Stimulated activated CD4-positive, alpha-beta T cell treated with anti-CD3 and anti-CD28 coated beads, Interleukin-4, amount 100 ng/mL, for 1 hour (primary cell): ENCODE measurements around the gene ACTA2.

Source experiments
- DNase-seq: peaks from one replicate; pipeline ENCODE4 v3.0.0-alpha.2; 2020

The ACTA2 gene

DNA sequence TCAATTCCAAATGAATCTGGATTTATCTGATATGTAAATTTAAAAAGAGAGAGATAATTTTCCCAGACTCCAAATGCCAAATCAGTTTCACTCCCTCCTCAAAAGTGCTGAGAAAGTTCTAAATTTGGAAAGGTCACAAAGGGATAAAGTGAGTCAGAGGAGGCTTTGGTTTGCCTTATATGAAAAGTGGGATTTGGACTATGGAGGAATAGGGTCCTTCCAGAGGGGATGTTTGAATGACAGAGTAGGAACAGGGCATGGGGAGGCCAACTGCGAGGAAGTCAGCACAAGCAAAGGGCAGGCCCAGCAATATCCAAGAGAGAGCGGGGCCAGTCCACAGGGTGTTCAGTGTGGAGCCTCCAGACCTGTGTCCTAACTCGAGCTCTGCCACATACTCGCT is 28.2 kb upstream of the ACTA2 start:
- DNase-seq = no peak

DNA sequence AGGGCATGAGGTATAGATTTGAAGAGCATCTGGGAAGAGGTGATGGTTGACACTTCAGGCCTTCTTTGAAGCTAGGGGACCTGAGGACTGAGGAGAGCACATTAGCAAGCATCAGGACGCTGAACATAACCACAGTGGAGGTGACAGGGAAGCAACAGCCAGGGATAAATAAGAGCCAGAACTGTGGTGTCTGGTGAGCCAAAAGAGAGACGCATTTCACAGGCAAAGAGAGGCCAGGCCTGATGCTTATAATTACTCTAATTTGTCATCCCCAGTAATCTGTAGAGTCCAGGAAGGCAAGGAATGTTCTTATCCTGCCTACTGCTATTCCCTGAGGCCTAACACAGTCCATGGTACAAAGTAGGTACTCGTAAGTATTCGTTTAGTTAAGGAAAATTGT is 27.7 kb upstream of the ACTA2 start:
- no peak for DNase-seq

DNA sequence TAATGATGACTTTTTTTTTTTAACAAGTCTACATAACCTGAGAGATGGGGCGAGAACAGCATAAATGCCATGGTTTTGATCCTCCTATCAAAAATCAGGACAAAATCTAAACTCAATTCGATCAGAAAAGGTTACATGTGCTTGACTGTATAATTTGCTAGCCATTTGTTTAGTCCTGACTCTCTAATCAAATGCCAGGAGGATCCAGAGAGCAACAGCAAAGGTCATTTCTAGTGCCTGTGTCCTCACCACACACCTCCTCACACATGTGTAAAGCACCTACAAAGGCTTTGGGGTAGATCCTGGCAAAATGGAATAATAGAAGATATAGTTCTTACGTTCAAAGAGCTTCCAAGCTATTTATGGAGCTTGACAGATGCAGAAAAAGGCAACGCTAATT is 27.0 kb upstream of the ACTA2 start:
- no peak for DNase-seq

DNA sequence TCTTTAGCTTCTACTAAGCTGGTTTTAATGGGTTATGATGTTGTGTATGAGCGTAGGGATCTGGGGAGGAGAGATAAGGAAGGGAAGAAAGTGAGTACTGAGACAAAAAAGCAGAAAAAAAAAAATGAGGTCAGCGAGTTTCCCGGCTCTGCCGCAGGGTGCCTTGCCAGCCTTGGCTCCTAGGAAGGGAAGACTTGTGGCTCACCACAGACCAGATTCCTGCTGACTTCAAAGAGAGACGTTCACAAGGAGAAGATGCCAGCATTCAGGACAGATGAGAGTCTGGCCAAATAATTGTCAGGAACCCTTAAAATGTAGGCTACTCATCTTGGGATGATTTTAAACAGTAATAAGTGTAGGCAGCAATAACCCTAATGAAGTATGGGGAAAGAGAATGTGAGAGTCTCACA is 26.6 kb upstream of the ACTA2 start:
- DNase-seq = no peak

DNA sequence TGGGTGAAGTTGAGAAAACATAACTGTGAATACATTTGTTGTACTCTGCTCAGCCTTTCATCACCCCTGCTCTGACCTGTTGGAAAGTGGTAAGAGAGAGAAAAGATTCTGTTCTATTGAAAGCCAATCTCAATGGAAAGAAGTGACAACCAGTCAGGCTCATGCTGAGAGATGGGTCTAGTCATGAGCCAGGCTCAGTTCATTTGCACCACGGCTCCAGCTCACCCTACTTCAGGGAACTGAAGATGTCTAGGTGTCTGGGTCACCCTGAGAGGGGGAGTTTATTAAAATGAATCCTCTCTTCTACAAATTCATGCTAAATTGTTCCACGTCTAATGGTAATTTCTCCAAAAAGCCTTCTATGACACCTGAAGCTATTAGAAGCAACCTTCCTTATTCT is 25.9 kb upstream of the ACTA2 start:
- no peak for DNase-seq

DNA sequence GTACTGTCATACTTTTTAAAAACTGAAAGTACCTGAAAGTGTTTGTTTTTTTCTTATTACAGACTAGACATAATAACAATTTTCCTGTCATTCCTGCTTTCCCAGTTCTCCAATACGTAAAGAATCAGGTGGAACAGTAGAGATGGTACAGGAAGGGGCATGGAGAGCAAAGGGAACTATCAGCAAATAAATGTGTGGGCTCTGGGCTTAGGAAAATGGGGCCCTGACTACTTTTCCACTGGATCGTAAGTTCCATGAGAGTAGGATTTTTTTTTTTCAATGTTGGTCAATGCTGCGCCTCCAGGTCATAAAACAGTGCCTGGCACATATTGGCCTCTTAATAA is 22.8 kb upstream of the ACTA2 start:
- no peak for DNase-seq

DNA sequence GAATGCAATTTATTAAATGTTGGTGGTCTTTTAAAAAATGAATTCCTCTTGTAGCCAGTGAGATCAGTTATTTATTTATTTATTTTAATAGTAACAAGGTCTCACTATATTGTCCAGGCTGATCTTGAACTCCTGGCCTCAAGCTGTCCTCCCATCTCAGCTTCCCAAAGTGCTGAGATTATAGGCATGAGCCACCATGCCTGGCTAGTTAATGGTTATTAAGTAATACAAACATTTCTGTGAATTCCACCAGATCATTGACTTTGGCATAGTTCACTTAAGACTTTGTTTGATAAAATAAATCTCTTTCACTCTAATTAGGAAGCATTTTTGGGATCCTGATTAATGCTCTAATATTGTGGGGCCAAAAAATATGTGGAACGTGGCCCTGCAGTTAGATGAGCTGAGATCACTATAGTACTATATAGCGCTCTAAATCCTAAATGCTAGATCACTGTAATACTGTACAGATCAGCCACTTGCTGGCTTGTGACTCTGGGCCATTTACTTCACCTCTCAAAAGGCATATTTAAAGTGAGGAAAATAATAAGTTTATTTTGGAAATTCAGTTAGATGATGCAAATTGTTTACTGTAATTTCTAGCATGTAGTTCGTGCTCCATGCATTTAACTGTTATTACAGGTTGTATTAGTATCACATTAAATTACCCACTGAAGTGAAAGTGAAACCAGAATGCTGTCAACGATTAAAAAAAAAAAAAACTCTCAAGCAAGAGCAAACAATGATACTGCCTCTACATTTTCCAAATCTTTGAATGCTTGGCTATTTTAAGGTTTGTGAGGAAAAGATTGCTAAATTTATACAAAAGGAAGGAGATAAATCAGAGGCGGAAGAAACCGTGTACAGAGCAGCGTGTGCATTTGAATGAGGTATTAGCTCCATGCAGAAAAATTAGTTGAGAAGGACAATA is 22.1 kb upstream of the ACTA2 start:
- no peak for DNase-seq

DNA sequence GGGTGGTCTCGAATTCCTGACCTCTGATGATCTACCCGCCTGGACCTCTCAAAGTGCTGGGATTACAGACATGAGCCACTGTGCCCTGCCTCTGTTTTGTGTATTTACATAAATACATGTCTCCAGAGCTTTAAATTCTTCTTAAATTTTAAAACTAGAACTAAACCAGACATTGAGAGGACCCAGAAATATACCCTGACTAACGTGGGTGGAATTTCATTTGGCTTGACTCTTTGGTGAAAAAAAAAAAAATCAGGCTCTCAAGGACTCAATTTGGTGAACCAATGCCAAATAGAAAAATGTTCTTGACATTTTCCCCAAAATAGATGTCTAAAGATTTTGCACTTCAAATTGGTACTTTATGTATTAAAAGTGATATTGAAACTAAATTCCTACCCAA is 21.4 kb upstream of the ACTA2 start:
- no peak for DNase-seq

DNA sequence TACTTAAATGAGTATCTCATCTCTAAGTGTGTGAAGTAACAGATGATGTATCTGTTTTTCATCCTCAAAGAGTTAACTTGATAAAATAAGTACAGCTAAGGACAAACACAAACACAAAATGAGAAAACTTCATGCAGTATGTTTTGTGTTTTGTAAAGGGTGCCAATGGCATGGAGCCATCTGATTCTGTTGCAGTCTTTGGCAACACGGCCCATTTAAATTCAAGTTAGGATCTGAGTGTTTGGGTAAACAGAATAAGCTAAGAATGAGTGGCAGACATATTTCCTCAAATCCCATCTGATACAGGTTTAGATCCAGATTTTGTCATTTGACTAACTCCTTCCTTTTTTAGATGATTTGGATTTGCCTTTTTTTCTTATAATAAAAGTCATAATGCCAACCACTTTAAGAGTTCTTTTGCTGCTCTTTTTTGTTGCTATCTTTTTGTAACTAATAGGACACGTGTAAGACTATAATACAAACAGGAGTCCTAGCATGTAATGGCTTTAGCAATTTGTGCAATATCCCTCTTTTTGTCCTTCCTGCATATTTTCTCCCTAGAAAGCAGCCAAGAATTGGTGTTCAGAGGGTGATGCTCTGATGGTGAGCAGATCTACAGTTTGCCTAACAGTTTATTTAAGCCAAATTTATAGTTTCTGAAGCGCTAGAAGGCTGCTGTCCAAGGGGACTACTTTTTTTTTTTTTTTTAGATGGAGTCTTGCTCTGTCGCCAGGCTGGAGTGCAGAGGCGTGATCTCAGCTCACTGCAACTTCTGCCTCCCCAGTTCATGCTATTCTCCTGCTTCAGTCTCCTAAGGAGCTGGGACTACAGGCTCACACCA is 18.9 kb upstream of the ACTA2 start:
- DNase-seq = no peak

DNA sequence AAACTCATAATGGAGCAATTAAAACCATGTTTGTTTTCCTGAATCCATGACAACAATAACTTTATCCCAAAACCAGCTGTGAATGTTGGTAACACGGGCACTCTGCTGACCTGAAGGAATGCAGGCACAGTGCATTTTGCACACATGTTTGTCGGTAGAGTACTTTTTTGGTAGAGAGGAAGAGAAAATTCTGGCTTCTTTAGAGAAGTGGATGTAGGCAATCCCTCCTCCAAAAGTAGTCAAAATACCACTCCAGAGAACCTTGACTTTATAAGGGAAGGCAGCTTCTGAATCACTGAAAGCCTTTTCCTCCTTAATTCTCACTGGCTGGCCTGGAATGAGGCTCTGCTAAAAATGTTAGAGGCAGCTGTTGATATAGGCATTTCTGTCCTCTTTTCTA is 15.8 kb upstream of the ACTA2 start:
- DNase-seq = no peak

DNA sequence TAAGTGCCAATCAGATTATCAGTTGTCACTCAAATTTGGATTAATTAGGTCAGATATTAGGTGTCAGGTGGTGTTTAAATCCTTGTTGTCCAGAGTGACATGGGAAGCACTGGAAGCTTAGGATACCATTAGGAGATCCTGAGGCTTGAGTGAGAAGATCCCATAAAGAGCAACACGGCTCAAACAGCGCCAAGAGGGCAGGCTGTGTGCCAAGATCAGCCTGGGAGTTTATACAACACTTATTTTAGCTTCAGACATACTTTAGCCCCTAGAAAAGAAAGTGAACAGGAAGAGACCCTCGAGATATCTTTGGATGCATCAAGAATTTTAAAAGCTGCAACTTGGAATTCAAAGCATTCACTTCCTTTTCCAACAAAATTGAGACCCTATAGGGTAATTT is 14.2 kb upstream of the ACTA2 start:
- no peak for DNase-seq

DNA sequence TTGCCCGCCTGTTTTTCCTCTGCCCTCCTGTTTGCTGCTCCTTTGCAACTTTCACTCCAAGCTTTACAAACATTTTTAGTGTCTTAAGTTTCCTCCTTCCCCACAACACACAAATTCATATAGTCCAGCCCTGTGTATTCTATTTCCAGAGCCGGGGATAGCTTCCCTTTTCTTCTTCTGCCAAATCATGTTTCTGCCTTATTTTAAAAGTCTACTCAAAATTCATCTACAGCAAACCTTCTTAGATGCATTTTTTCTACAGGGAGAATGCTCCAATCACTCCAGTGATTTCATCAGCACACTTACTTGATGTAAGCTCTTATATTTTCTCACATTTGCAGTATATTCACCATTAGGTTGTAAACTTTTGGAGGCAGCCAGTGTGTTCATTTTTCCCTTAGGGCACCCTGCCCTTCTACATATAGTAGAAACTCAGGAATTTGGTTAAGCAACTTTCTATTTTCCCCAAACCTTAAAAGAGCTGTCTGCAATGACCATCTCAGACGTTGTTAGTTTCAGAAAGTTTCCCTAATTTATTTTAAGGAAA is 12.4 kb upstream of the ACTA2 start:
- no peak for DNase-seq

DNA sequence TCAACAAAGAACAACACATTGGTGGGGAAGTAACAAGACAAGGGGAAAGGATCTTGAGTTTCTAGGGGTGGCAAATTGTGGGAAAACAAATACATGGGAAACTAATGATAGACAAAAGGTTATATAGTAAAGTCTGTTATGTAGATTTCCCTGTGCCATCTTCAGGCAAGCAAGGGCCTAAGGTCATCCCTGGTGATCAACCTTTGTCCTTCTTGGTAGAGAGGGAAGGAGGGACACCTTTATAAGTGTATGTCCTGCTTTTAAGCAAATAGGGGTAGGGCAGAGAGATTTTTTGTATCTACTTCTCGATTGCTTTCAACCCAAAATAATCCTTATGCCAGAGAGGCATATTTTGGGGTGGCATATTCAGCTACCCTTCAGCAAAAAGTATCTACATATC is 11.8 kb upstream of the ACTA2 start:
- DNase-seq = no peak

DNA sequence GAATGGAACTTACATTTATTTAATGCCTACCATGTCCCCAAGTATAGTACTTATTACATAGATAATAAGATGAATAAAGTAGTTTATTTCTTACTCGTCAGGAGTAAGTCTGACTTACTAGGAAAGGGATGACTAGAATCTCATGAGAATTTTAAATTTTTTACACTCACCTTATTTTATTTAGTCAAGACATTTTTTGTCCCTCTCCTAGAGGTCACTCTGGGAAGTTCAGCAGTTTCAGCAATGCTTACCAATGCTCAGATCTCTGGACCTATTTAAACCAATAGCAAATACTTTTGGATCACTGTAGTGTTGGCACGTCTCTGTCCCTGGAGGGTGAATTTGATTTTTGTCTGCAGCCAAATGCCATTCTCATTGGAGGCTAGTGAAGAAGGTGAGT is 10.7 kb upstream of the ACTA2 start:
- no peak for DNase-seq

DNA sequence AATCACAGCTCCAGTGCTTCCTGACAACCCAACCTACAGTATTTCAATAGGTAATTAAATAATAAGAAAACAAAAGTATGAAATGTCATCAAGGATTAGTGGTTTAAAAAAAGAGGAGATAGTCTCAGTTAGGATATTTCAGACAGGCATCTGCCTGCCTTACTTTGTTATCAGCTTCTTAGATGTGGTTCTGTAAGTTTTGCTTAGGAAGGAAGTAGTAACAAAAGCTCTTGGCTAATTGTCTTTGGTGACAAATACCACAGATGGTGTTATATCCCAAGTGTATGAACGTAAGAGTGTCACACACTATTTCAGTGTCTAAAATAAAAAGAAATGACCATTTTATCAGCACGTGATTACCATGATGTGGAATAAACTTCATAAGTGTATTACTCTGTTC is 9.8 kb upstream of the ACTA2 start:
- no peak for DNase-seq

DNA sequence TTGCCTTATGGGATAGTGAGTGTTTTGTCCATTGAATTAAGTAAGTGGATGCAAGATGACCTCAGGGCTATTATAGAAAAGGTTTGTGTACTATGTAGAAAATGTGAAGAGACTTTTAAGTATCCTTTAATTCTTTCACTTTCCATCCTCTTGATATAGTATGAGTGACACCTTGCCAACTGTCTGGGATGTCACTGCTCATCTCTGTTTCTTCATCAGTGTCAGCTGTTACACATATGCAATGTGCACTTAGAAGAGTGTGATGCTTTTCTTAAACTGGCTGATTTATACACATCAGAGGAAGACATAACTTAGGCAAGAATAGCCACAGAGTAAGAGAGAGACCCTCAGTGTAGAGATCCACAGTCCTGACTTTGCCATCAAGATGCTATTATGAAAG is 8.7 kb upstream of the ACTA2 start:
- DNase-seq = no peak

DNA sequence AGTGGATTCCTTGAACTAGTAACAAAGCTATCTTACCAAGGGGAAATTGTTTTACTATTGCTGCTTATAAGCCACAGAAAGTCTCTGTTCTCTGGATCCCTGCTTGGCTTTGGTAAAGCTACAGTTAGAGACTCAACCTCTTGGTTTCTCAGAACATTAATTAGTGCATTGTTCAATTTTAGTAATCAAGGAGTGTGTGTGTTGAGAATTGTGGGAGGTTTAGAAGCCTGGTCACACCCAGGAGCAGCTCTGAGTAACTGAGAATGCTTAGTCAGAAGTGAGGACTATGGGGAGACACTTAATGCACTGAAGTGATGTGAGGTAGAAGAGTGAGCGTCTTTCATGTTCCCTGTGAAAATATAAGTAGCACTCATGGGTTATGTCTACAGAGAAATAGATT is 8.2 kb upstream of the ACTA2 start:
- DNase-seq = no peak

DNA sequence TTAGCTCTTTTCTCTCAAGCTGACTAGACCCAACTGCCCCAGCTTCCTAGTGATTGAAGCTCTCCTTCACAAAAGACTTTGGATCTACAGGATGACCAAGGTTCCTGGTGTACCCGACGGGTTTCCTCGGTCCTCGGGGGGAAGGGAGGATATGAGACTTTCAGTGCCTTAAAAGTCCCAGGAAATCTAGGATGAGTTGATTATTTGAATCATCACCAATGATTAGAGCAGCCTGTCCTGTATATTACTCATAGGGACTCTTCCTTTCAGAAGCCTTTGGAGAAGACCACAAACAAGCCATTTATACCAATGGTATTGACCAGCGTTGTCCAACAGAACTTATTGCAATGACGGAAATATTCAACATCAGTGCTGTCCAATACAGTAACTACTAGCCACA is 6.1 kb upstream of the ACTA2 start:
- DNase-seq = no peak

DNA sequence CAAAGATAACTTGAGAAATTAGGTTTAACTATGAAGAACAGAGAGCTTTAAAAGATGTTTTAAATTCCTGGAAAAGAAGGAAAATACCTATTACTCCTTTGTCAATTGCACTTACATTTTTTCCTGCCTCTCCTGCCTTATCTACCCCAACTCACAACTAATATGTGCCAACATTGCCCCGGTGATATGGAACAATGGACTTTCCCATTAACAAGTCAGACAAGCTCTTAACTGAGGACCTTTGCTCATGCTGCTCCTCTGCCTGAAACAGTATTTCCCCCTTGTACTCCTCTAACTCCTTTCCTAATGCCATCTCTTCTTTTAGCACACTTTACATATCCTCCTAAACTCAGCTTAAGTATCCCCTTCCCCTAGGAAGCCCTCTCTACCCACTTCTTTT is 4.8 kb upstream of the ACTA2 start:
- DNase-seq = no peak

DNA sequence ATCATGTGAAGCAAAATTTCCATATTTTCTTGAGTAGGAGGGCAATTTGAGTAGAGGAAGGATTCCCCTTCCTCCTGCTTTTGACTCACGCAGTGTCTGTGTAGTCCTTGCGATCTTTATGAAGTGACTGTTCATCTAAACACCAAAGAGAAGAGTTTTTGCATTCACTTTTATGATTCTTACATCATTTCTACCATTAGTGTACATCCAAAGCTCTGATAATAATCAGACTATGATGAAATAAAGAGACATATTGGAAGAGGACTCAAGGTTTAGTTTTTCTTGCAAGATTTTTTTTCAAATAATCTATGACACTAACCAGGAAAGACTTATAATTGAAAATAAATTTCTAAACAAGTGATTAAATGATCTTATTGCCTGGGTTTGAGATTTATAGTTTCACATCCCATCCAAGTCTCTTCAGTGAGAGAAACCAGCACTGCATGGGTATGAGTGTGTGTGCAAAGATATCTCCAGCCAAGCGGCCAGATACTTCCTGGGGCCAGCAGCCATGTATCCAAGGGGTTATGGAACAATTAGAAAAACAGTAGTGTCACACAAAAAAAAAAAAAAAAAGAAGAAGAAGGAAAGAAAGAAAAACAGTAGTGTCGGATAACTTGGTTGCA is 2.0 kb upstream of the ACTA2 start:
- DNase-seq = no peak

DNA sequence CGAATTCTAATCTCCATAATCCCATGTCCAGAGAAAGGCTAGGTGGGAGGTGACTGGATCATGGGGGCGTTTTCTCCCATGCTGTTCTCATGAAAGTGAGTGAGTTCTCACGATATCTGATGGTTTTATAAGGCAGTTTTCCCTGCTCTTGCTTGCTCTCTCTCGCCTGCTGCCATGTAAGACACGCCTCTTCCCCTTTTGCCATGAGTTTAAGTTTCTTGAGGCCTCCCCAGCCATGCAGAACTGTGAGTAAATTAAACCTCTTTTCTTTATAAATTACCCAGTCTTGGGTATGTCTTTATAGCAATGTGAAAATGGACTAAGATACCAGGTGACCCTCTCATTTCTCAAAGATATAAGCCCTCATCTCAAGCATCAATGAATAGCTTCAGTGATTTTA is 1.1 kb upstream of the ACTA2 start:
- DNase-seq = no peak

DNA sequence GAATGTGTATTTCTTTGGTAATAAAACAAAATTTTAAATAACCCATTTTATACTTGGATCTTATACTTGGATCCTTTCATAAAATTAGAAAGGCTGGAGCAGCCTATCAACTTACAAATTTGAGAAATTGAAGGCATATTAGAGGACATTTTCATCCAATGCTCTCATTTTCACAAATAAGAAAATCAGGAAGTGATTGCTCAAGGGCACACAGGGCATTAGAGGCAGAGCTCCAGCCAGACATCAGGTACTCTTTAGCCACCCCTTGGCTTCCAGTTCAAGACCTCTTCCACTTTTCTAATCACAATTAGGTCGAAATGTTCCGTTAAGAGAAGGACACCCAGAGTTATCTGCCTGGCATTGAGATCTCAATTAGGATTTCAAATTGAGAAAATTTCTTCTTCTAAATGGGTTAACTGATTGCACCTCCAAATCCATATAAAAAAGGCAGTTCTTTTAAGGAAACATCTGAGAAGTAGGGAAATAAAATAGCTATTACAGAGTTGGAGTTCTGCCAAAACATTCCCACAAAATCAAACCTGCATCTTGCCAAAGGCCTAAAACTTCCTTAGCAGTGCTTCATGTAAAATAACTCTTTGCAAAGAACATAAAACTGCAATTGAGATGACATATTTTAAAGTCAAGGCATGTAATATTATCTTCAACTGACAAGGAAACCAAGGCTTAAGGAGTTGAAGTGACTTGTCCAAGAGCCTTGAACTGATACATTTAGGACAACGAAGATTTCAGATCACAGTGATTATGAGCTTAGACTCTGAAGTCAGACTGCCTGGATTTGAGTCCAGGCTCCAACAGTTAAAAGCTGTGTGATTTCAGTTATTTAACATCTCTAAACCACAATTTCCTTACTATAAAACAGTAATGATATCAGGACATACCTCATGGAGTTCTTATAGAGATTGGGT is 2.4 kb downstream of the ACTA2 start:
- no peak for DNase-seq

DNA sequence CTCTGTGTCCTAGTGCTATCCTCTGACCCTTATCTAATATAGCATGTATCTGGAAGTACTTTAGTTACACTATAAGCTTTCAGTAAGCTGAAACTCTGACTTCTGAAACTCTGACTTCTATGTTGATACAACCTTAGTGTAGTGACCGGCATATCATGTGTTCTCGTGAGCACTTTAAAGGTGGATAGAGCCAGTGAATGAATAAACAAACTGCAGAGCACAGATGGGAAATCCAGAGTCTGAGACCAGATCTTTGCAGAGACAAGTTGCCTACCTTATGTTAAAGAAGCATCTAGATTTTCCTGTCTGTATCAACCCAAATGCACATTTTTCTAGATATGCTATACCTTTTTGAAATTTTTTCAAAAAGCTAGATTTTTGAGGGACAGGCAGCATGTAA is 3.5 kb downstream of the ACTA2 start:
- DNase-seq = no peak
